Neural cell (in vitro differentiated cells): ENCODE data around the gene RRN3.
"Not testable (repeated sequence)": the region's sequence is repeated elsewhere in the genome, so short reads cannot be mapped to it uniquely, and the experiment has no call there.

ENCODE experiments used
- CTCF ChIP-seq: fragments of 450-650 bp; IDR thresholded peaks from 2 replicates; pipeline ENCODE4 v1.5.1; 2014; ENCODE audit warnings: antibody characterized with exemption, mild to moderate bottlenecking, moderate library complexity; ENCODE audit not compliant: poor library complexity, severe bottlenecking
- EP300 ChIP-seq: fragments of 450-650 bp; conservative IDR thresholded peaks from 2 replicates; pipeline ENCODE4 v1.6.1; 2014; ENCODE audit warnings: antibody characterized with exemption, mild to moderate bottlenecking, moderate library complexity; ENCODE audit not compliant: poor library complexity, severe bottlenecking
- EZH2 ChIP-seq: fragments of 200-600, 300-800 bp; shearing (Covaris generic), sonication (generic); IDR thresholded peaks from 2 replicates; pipeline ENCODE4 v1.6.1; 2014; ENCODE audit warnings: antibody characterized with exemption, low read length, borderline replicate concordance, mild to moderate bottlenecking; ENCODE audit not compliant: insufficient read depth, poor library complexity, severe bottlenecking
- MXI1 ChIP-seq: fragments of 450-650 bp; conservative IDR thresholded peaks from 2 replicates; pipeline ENCODE4 v1.6.1; 2014; ENCODE audit warnings: antibody characterized with exemption, mild to moderate bottlenecking; ENCODE audit not compliant: poor library complexity, severe bottlenecking
- POLR2AphosphoS5 ChIP-seq: IDR thresholded peaks from 2 replicates; pipeline ENCODE4 v1.6.1; 2012
- RAD21 ChIP-seq: fragments of 450-650 bp; conservative IDR thresholded peaks from 2 replicates; pipeline ENCODE4 v1.6.1; 2014; ENCODE audit warnings: antibody characterized with exemption, mild to moderate bottlenecking, moderate library complexity
- REST ChIP-seq: IDR thresholded peaks from 2 replicates; pipeline ENCODE4 v1.6.1; 2012; ENCODE audit warnings: borderline replicate concordance
- SMC3 ChIP-seq: fragments of 450-650 bp; conservative IDR thresholded peaks from 2 replicates; pipeline ENCODE4 v1.6.1; 2014; ENCODE audit warnings: antibody characterized with exemption, mild to moderate bottlenecking, moderate library complexity; ENCODE audit not compliant: poor library complexity
- TAF1 ChIP-seq: IDR thresholded peaks from 2 replicates; pipeline ENCODE4 v1.6.1; 2012; ENCODE audit warnings: low read depth

GRCh38 chr16:15028801-15029698 is 65.0 kb downstream of the RRN3 start:
- TF ChIP-seq MXI1, CTCF, POLR2AphosphoS5, TAF1, EZH2, REST, RAD21, EP300, SMC3: not testable (repeated sequence)
